GM19467 (cell line): Measurements from ENCODE around the gene OTUD7B.

Source experiments
- ATAC-seq: cut with Tn5 transposase; IDR thresholded peaks from one replicate; pipeline ENCODE4 v1.9.1; 2021; ENCODE audit warnings: mild to moderate bottlenecking, moderate library complexity; ENCODE audit not compliant: unreplicated experiment

OTUD7B gene

DNA sequence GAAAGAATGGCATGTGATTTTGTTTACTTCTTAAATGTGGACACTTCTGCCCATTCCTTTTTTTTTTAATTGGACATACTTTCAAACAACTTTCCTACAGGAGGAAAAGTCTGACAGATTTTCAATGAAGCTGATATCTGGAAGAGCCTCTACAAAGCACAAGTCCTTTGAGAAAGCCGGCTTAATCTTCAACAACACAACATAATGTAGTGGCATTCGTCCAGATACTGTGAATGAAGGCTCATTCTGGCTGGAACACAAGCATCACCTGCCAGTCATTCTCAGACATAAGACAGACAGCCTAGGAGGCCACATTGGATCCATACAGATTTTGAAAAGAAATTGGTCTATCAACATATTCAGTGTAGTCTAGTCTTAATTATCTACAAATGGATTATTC lies 4.9 kb downstream of the OTUD7B start:
- no peak for ATAC-seq

DNA sequence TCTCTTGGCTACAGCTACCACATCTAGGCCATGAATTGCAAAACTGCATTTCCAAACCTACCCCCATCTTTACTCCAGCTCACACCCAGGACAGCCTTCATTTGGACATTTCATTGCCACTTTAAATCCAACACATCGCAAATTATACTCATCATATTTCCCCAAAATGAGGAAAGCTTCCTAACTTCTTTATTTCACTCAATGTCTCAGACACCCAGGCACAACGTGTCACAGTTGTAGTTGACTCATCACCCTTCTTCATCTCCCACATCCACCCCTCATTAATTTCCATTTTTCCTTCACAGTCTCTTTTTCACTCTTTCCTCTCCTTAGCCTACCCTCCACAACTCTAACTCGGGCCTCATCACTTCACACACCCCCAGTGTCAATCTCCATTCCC lies 6.7 kb downstream of the OTUD7B start:
- ATAC-seq = no peak

DNA sequence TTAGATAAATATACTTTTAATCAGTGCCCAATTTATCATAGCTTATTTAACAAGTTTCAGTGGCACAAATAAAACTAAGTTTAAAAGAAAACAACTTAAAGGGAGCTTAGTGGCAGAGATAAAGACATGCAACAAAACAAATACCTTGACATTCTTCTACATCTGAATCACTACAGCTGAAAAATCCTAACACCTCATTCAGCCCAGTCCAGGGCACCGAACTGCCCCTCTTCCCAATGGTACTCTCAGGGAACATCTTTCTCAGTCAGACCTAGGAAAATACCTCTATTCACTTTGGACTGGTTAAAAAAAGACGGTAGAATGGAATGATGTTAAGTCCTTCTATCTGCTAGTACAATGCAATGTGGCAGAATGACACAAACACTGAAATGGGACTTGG lies 8.3 kb downstream of the OTUD7B start:
- ATAC-seq = no peak

DNA sequence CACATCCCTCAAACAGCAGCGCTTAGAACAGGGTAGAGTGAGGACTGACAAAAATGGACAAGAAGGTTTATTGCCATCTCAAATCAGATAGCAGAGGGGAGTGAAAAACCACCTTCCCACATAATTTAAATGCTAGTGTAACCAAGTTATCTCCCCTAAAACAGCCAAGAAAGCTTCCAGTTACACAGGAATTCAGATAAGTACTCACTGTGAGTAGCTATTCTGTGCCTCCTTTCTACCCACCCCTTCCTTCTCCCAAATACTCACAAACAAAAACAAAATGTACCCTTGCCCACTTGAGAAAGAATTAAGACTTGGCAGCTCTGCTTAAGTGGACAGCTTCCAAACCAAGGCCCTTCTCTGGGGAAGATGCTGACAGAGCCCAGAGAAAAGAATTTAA lies 9.1 kb downstream of the OTUD7B start:
- ATAC-seq = no peak

DNA sequence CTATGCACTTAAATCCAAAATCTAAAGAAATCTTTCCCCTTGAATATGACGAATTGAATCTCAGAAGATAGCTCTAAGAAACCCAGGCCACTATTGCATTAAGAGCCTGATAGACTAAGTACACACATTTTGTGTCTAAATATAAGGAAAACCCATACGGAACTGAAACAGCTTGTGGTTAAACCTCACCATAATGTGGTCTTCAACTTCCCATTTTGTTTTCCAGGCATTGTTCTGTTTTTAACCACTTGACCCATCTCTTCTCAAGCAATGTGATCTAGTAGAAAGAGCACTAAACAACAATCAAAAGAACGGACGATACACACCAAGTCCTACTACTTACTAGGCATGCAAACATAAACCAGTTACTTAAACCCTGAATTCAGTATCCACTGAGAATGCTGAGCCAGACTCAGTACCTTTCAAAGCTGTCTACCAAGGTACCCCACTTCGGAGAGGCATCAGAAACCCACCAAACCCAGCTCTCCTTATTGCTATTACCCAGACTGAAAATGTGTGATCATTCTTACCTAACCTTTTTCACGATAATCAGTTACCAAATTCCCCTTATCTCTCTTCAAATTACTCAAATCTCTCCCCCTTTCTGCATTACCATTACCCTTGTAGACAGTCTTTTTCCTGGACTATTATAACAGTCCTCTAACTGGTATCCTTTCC lies 12.8 kb downstream of the OTUD7B start:
- peak; percentile 70 for ATAC-seq

- no peak for ATAC-seq
Observed at GRCh38 chr1:149995927-149996326, 14.6 kb downstream of the OTUD7B start.

DNA sequence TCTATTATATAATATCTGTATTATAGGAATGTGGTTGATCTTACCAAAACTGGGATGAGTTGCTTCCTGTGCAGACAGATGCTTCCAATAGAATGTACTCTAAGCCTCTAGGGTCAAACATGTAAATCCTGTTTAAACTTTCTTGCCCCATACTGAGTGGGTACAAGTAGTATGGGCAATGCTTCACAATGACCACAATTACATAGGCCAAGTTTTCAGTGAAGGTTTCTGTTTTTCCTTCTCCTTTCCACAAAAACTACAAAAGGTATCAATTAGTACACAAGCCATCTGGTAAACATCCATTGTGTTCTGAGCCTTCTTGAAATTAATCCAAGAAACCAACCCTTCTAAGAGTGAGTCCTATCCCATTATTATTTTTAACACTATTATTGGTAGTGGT lies 16.8 kb downstream of the OTUD7B start:
- no peak for ATAC-seq

GRCh38 chr1:149993181-149993580 lies 17.3 kb downstream of the OTUD7B start:
- no peak for ATAC-seq

GRCh38 chr1:149987297-149987595 lies 23.3 kb downstream of the OTUD7B start:
- no peak for ATAC-seq

GRCh38 chr1:149986486-149987296 lies 23.8 kb downstream of the OTUD7B start:
- ATAC-seq = no peak

- ATAC-seq = no peak
Observed at GRCh38 chr1:149979972-149980540, 30.5 kb downstream of the OTUD7B start.

DNA sequence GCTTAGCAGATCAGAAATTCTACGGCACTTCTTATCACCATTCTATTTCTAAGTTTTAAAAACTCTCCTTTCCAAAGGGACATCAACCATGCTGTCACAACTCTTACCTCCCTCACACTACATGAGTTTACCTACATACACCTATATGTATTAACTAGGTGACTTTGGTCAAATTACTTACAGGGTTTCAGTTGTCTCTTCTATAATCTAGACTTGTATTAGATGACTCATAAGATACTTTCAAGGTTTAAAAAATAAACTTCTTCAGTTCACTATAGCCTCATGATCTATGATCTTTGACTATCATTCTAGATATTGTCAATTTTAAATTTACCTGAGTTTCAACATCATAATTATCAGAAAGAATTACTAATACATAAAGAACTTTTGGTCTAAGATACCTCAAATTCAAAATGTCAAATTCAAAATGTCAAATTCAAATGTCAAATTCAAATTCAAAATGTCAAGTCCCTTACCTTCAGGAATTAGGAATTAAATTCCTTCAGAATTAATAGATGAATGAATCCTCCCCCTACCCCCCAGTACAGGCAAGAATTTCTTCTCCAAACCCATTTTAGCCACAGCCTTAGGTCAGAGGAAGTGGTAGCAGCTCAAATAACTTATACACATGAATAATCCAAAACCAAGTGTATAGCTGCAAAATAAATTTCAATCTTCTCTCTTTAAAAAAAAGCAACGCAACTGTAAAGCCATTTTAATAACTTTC lies 31.1 kb downstream of the OTUD7B start:
- no peak for ATAC-seq

DNA sequence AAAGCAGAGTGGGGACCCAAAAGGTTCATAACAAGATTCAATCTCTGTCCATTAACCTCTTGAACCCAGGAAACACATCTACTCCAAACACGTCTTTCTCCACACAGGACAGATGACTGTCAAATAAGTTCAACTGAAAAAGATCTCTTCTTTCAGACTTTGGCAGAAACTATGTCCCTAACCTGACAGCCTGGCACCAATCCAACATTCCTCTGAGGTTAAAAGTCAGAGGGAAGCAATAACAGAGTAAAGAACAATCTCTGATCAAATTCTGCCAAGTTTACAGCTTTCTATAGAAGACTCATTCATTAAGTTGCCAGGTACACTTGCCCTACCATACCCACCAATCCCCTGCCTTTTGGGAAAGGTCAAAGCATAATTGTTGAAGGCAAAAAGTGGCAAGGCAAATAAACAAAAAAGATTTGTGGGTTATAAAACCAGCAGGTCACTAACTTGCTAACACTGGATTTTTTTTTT lies 31.9 kb downstream of the OTUD7B start:
- ATAC-seq = no peak

GRCh38 chr1:149977345-149977744 lies 33.2 kb downstream of the OTUD7B start:
- ATAC-seq = no peak

DNA sequence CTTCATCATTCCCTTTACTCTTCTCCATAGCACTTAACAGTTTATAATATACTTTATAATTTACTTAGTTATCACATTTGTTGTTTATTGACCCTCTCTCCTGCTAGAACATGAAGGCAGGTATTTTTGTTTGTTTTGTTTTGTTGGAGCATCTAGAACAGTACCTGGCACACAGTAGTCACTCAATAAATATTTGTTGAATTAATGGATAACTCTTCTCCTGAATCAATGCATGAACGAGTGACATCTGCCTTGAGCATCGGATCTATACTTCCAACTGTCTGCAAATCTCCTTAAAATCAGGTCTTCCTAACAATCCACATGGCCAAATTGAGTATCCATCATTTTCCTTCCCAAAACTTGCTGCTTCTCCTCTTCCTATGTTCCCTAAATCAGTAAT lies 38.0 kb downstream of the OTUD7B start:
- no peak for ATAC-seq

DNA sequence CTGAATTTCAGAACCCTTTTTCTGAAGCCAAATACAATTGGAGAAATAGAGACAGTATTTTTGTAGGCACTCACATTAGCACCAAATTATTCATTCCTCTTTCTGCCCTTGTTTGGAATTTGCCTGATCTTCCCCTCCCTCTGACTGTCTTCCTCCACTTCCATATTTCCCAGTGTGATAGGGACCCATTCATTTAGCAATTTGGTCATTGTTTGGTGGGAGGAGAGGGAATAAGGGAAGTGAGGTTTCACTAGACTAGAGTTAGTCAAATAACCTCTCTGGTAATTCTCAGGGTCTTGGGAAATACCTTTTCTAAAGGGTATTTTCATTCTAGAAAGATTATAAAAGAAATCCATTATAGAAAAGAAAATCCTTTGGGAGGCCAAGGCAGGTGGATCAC lies 42.9 kb downstream of the OTUD7B start:
- no peak for ATAC-seq

DNA sequence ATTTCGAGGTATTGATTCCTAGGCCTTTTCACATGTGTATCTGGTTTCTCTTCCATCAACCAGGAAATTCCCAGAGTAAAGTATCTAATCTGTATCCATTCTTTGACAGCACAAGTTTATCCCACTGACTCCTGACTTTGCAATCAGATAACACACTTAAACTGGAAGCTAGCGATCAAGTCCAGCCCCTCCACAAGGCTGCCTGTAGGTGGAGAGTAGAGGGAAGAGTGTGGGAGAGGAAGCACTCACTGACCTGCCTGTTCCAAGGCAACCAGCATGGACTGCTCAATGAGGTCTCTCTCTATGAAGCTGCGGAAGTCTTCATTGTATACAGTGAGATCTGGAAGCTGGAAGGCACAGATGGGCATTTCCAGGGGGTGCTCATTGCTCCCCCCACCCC lies 43.5 kb downstream of the OTUD7B start:
- ATAC-seq = no peak

DNA sequence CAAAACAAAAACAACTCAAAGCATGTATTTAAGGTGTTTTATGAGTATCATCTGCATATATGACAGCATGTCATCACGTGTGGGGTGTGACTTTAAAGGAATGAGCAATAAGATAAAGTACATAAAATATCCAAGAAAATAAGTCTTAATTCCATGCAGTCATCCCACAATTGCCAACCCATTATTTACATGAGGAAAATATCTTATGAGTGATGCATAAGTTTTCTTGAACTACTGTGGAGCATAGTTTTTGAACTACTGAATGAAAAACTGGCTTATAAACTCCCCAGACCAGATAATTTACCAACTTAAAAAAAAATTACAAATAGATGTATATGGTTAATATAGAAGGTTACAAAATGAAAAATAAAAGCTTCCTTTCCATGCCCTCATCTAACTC lies 44.1 kb downstream of the OTUD7B start:
- ATAC-seq = no peak

GRCh38 chr1:149965440-149965839 lies 45.1 kb downstream of the OTUD7B start:
- no peak for ATAC-seq

DNA sequence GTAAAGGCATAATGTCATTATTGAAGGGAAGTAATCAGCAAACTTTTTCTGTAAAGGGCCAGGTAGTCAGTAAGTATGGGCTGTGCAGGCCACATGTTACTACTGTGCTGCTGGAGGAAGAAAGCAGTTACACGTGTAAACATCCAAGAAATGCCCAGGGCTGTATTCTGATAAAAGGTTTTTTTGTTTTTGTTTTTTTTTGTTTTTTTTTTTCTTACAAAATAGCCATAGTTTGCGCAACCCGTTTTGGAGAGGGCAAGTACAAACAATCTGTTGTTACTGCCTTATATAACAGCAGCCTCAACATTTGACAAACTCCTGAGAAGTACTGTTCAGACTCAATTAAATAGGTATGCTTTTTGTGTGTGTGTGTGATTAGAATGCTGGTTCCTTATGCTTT lies 47.2 kb downstream of the OTUD7B start:
- no peak for ATAC-seq

GRCh38 chr1:149962736-149963135 lies 47.8 kb downstream of the OTUD7B start:
- no peak for ATAC-seq
